CD4-positive, alpha-beta T cell (primary cell): Measurements from ENCODE around the gene DRD3. TPM values are rescaled to one million over a fixed set of nuclear protein-coding genes. Genes with fewer than 3 reads are reported as not detected.

Experiments
- ATAC-seq: fragments of 200-7000 bp; cut with Tn5 transposase; one replicate; pipeline ENCODE4 v1.10.0; 2022; ENCODE audit warnings: mild to moderate bottlenecking; ENCODE audit not compliant: poor library complexity
- CTCF ChIA-PET: fragments of 350-600 bp; sonication (Branson Sonifier 250); formaldehyde crosslinking; loops from one replicate; lab custom pipeline; 2021; ENCODE audit warnings: antibody characterized with exemption, inconsistent platforms; lab: Charles Lee
- POLR2A ChIA-PET: fragments of 350-600 bp; sonication (Branson Sonifier 250); formaldehyde crosslinking; loops from one replicate; lab custom pipeline; 2021; ENCODE audit warnings: antibody characterized with exemption, inconsistent platforms; lab: Charles Lee
- DNase-seq, 14 experiments: peaks; one replicate each; pipeline ENCODE4 v3.0.0-alpha.2; 2013 to 2020; ENCODE audit warnings: mixed read lengths in 2 of 14
- H3K27ac ChIP-seq, 2 donors: one replicate each; pipeline versions ENCODE4 v1.5.1 to v1.7.0; 2013; ENCODE audit warnings: low read length in 2 of 2, low read depth in 1 of 2, mild to moderate bottlenecking in 1 of 2
- H3K27me3 ChIP-seq, 2 experiments: 1 replicate in 1 of 2; 2 replicates in 1 of 2; pipeline versions ENCODE4 v1.6.1 to v1.7.0; 2013; ENCODE audit warnings: low read length in 2 of 2, control low read depth in 1 of 2, mild to moderate bottlenecking in 1 of 2, moderate library complexity in 1 of 2; ENCODE audit not compliant: insufficient read depth in 2 of 2, control insufficient read depth in 1 of 2
- H3K36me3 ChIP-seq: one replicate; pipeline ENCODE4 v1.6.1; 2013; ENCODE audit warnings: low read length, control low read depth; ENCODE audit not compliant: insufficient read depth
- H3K4me1 ChIP-seq: one replicate; pipeline ENCODE4 v1.6.1; 2013; ENCODE audit warnings: low read length, control low read depth; ENCODE audit not compliant: insufficient read depth
- H3K4me3 ChIP-seq: one replicate; pipeline ENCODE4 v1.5.1; 2013; ENCODE audit warnings: mild to moderate bottlenecking, low read length, moderate library complexity
- H3K9me3 ChIP-seq, 2 experiments: 1 replicate in 1 of 2; 2 replicates in 1 of 2; pipeline versions ENCODE4 v1.6.1 to v1.7.0; 2013; ENCODE audit warnings: low read length in 2 of 2, mild to moderate bottlenecking in 2 of 2, control low read depth in 1 of 2, moderate library complexity in 1 of 2; ENCODE audit not compliant: control insufficient read depth in 1 of 2, insufficient read depth in 1 of 2
- H3K27ac Mint-ChIP-seq: one replicate; pipeline ENCODE4 v1.8.0; 2020; ENCODE audit warnings: mixed read lengths
- H3K27me3 Mint-ChIP-seq: one replicate; pipeline ENCODE4 v1.8.0; 2021; ENCODE audit warnings: mixed read lengths
- H3K36me3 Mint-ChIP-seq: one replicate; pipeline ENCODE4 v1.8.0; 2021; ENCODE audit warnings: low read depth, mixed read lengths
- H3K4me1 Mint-ChIP-seq: one replicate; pipeline ENCODE4 v1.8.0; 2021; ENCODE audit warnings: low read depth, mixed read lengths
- H3K4me3 Mint-ChIP-seq: one replicate; pipeline ENCODE4 v1.8.0; 2020; ENCODE audit warnings: mild to moderate bottlenecking, mixed read lengths
- H3K9me3 Mint-ChIP-seq: one replicate; pipeline ENCODE4 v1.8.0; 2020; ENCODE audit warnings: mixed read lengths
- CTCF ChIP-seq: fragments of 200-600 bp; IDR thresholded peaks from one replicate; pipeline ENCODE4 v1.8.0; 2022; ENCODE audit warnings: antibody characterized with exemption, mild to moderate bottlenecking
- intact Hi-C, 2 experiments: fragments of 100-400 bp; cut with DNase I in 1 of 2; cut with micrococcal nuclease in 1 of 2; formaldehyde crosslinking; loops; one replicate each; pipeline versions ENCODE4 v1.15.1 to v1.9.0; 2023 to 2025; cut with DNase I, micrococcal nuclease
- total RNA-seq, 174 experiments: library from RNA in 2 of 174; stranded (reverse) in 2 of 174; gene quantifications; one replicate each; pipeline ENCODE4 v1.2.3 and lab custom pipeline; 2021 to 2026

Gene DRD3
- total RNA-seq, 2 experiments from 2014 or later, result not detected

GRCh38 chr3:114086356-114086755, 92.5 kb downstream of the DRD3 start:
- no peak for TF ChIP-seq CTCF
- H3K9me3 ChIP-seq, result no peaks in the 10 kb centered on the region
- intact Hi-C loops, result no loop called here
- CTCF ChIA-PET, result no interaction called here
- Mint-ChIP-seq H3K27me3 (no peaks in the 10 kb centered on the region), H3K27ac (no peak overlapping the region), H3K4me3 (no peak overlapping the region), H3K9me3 (no peaks in the 10 kb centered on the region), H3K36me3 (peaks cover 65% of the 10 kb centered on the region), H3K4me1 (no peaks in the 10 kb centered on the region)
- no peak overlapping the region for H3K4me3 ChIP-seq
- no peaks in the 10 kb centered on the region for H3K4me1 ChIP-seq
- H3K27me3 ChIP-seq, result no peaks in the 10 kb centered on the region
- POLR2A ChIA-PET, result no interaction called here
- ATAC-seq (no peak), DNase-seq (no peak)
- peaks cover 55% of the 10 kb centered on the region for H3K36me3 ChIP-seq
- H3K27ac ChIP-seq, result no peak overlapping the region

GRCh38 chr3:114083112-114083511, 95.7 kb downstream of the DRD3 start:
- H3K4me3 Mint-ChIP-seq, result no peak overlapping the region
- peaks cover 98% of the 10 kb centered on the region for H3K36me3 Mint-ChIP-seq
- no peaks in the 10 kb centered on the region for H3K27me3 ChIP-seq
- H3K4me1 ChIP-seq, result no peaks in the 10 kb centered on the region
- no peak overlapping the region for H3K27ac ChIP-seq
- no peaks in the 10 kb centered on the region for H3K9me3 ChIP-seq
- no peak overlapping the region for H3K27ac Mint-ChIP-seq
- H3K9me3 Mint-ChIP-seq, result no peaks in the 10 kb centered on the region
- POLR2A ChIA-PET, result no interaction called here
- TF ChIP-seq CTCF, result no peak
- H3K36me3 ChIP-seq, result peaks cover 83% of the 10 kb centered on the region
- H3K4me1 Mint-ChIP-seq, result no peaks in the 10 kb centered on the region
- no peak overlapping the region for H3K4me3 ChIP-seq
- H3K27me3 Mint-ChIP-seq, result no peaks in the 10 kb centered on the region
- intact Hi-C loops, result no loop called here
- ATAC-seq, result no peak
- CTCF ChIA-PET, result no interaction called here
- no peak for DNase-seq

- peaks cover 88% of the 10 kb centered on the region for H3K36me3 ChIP-seq
- no peaks in the 10 kb centered on the region for H3K9me3 Mint-ChIP-seq
- no peaks in the 10 kb centered on the region for H3K4me1 ChIP-seq
- ChIA-PET POLR2A (no interaction called here), CTCF (no interaction called here)
- H3K27me3 ChIP-seq, result no peaks in the 10 kb centered on the region
- DNase-seq (no peak), ATAC-seq (no peak)
- no peaks in the 10 kb centered on the region for H3K9me3 ChIP-seq
- no peak overlapping the region for H3K27ac Mint-ChIP-seq
- H3K4me3 ChIP-seq, result no peak overlapping the region
- peaks cover 98% of the 10 kb centered on the region for H3K36me3 Mint-ChIP-seq
- no peaks in the 10 kb centered on the region for H3K27me3 Mint-ChIP-seq
- intact Hi-C loops, result no loop called here
- no peak for TF ChIP-seq CTCF
- no peaks in the 10 kb centered on the region for H3K4me1 Mint-ChIP-seq
- H3K27ac ChIP-seq, result no peak overlapping the region
- H3K4me3 Mint-ChIP-seq, result no peak overlapping the region
These were observed 97.8 kb downstream of the DRD3 start for GRCh38 chr3:114081037-114081436.
